Measurements from ENCODE around the gene SIGLEC9.

DNA sequence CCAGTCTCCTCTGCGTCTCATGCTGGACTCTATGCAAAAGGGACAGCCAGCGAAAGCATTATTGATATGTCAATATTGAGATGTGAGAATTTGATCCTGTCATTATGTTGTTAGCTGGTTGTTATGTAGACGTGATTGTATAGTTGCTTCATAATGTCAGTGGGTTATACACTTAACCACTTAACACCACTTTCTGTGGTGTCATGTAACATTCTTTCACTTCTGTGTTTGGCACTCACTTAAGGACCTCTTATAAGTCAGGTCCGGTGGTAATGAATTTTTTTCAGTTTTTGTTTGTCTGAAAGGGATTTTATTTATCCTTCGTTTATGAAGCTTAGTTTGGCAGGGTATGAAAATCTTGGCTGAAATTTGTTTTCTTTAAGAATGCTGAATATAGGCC lies 10.3 kb downstream of the SIGLEC9 start:
- TF ChIP-seq, protein P1, sequence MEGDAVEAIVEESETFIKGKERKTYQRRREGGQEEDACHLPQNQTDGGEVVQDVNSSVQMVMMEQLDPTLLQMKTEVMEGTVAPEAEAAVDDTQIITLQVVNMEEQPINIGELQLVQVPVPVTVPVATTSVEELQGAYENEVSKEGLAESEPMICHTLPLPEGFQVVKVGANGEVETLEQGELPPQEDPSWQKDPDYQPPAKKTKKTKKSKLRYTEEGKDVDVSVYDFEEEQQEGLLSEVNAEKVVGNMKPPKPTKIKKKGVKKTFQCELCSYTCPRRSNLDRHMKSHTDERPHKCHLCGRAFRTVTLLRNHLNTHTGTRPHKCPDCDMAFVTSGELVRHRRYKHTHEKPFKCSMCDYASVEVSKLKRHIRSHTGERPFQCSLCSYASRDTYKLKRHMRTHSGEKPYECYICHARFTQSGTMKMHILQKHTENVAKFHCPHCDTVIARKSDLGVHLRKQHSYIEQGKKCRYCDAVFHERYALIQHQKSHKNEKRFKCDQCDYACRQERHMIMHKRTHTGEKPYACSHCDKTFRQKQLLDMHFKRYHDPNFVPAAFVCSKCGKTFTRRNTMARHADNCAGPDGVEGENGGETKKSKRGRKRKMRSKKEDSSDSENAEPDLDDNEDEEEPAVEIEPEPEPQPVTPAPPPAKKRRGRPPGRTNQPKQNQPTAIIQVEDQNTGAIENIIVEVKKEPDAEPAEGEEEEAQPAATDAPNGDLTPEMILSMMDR (conservative IDR thresholded peaks at IDR 0.05; ENCODE audit: low read length) = no peak
- TF ChIP-seq EZH2phosphoT487 (IDR thresholded peaks at IDR 0.05; ENCODE audit: borderline replicate concordance) = no peak
